ENCODE measurements around the gene AASDH. TPM values are rescaled to one million over a fixed set of nuclear protein-coding genes. Genes with fewer than 3 reads are reported as not detected.
A peak's percentile ranks its signal among the peaks of the same experiment; 100 is the strongest.

The AASDH gene
- total RNA-seq, 1 donor from 2014 or later: 12.6 TPM

GRCh38 chr4:56427179-56427578 lies 39.9 kb upstream of the AASDH start:
- Mint-ChIP-seq H3K9me3 (peaks cover 4% of the 10 kb centered on the region), H3K4me3 (no peak overlapping the region), H3K4me1 (peaks cover 17% of the 10 kb centered on the region), H3K27me3 (ENCODE audit: low read depth) (no peaks in the 10 kb centered on the region), H3K27ac (ENCODE audit: unreplicated experiment) (no peak overlapping the region), H3K36me3 (ENCODE audit: low read depth) (peaks cover 7% of the 10 kb centered on the region)
- no peak for DNase-seq (ENCODE audit: low read depth, low spot score)
- TF ChIP-seq CTCF (conservative IDR thresholded peaks at IDR 0.05): no peak

- Mint-ChIP-seq H3K27me3 (ENCODE audit: low read depth) (no peaks in the 10 kb centered on the region), H3K9me3 (peaks cover 4% of the 10 kb centered on the region), H3K27ac (ENCODE audit: unreplicated experiment) (no peak overlapping the region), H3K4me3 (no peak overlapping the region), H3K36me3 (ENCODE audit: low read depth) (peaks cover 10% of the 10 kb centered on the region), H3K4me1 (peaks cover 12% of the 10 kb centered on the region)
- no peak for TF ChIP-seq CTCF (conservative IDR thresholded peaks at IDR 0.05)
- DNase-seq (ENCODE audit: low read depth, low spot score): no peak
These were observed 39.0 kb upstream of the AASDH start for GRCh38 chr4:56426273-56426672.

DNA sequence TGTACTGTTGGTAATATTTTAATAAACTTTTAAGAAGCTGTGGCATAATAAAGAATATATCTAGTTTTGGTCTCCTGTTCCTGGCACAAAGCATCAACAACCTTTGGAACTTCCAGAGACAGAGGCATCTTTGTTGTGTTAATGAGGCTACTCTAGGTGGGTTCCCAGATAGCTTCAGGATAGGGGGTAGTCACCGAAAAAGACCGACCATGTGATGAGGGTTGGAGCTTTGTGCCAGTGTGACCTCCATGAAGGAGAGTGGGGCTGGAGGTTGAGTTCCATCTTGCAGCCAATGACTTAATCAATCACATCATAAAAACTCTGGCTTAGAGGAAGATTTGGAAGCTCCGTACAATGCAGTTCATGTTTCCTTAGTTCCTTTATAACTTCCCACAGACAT lies 38.2 kb upstream of the AASDH start:
- no peak for DNase-seq (ENCODE audit: low read depth, low spot score)
- no peak overlapping the region for H3K4me3 Mint-ChIP-seq
- no peaks in the 10 kb centered on the region for H3K27me3 Mint-ChIP-seq (ENCODE audit: low read depth)
- H3K36me3 Mint-ChIP-seq (ENCODE audit: low read depth): peaks cover 10% of the 10 kb centered on the region
- H3K27ac Mint-ChIP-seq (ENCODE audit: unreplicated experiment): no peak overlapping the region
- TF ChIP-seq CTCF (conservative IDR thresholded peaks at IDR 0.05): no peak
- H3K9me3 Mint-ChIP-seq: peaks cover 4% of the 10 kb centered on the region
- H3K4me1 Mint-ChIP-seq: peaks cover 10% of the 10 kb centered on the region

GRCh38 chr4:56424697-56425514 lies 37.6 kb upstream of the AASDH start:
- Mint-ChIP-seq H3K4me3 (no peak overlapping the region), H3K36me3 (ENCODE audit: low read depth) (peaks cover 10% of the 10 kb centered on the region), H3K4me1 (peaks cover 10% of the 10 kb centered on the region), H3K27ac (ENCODE audit: unreplicated experiment) (no peak overlapping the region), H3K9me3 (peaks cover 4% of the 10 kb centered on the region), H3K27me3 (ENCODE audit: low read depth) (no peaks in the 10 kb centered on the region)
- TF ChIP-seq CTCF (conservative IDR thresholded peaks at IDR 0.05): peak; percentile 77
- no peak for DNase-seq (ENCODE audit: low read depth, low spot score)

GRCh38 chr4:56424176-56424575 lies 36.9 kb upstream of the AASDH start:
- Mint-ChIP-seq H3K27me3 (ENCODE audit: low read depth) (no peaks in the 10 kb centered on the region), H3K36me3 (ENCODE audit: low read depth) (peaks cover 10% of the 10 kb centered on the region), H3K4me3 (no peak overlapping the region), H3K9me3 (peaks cover 4% of the 10 kb centered on the region), H3K4me1 (peaks cover 10% of the 10 kb centered on the region), H3K27ac (ENCODE audit: unreplicated experiment) (no peak overlapping the region)
- no peak for DNase-seq (ENCODE audit: low read depth, low spot score)
- no peak for TF ChIP-seq CTCF (conservative IDR thresholded peaks at IDR 0.05)

Data from neural crest cell (in vitro differentiated cells).